ENCODE measurements around the gene CDC7. TPM values are rescaled to one million over a fixed set of nuclear protein-coding genes. Genes with fewer than 3 reads are reported as not detected.

The CDC7 gene
- total RNA-seq, 1 donor from 2014 or later, result 64.8 TPM

GRCh38 chr1:91529856-91530255, 29.2 kb downstream of the CDC7 start:
- Mint-ChIP-seq H3K27me3 (ENCODE audit: low read depth) (no peaks in the 10 kb centered on the region), H3K27ac (ENCODE audit: unreplicated experiment) (no peak overlapping the region)
- no peak for DNase-seq (ENCODE audit: low read depth, low spot score)

GRCh38 chr1:91533361-91534024, 32.8 kb downstream of the CDC7 start:
- Mint-ChIP-seq H3K4me3 (no peak overlapping the region), H3K9me3 (no peaks in the 10 kb centered on the region), H3K27ac (ENCODE audit: unreplicated experiment) (no peak overlapping the region), H3K4me1 (peaks cover 22% of the 10 kb centered on the region), H3K36me3 (ENCODE audit: low read depth) (peaks cover 5% of the 10 kb centered on the region), H3K27me3 (ENCODE audit: low read depth) (no peaks in the 10 kb centered on the region)
- TF ChIP-seq CTCF (conservative IDR thresholded peaks at IDR 0.05), result no peak
- no peak for DNase-seq (ENCODE audit: low read depth, low spot score)

More at GRCh38 chr1:91529856-91530255, 29.2 kb downstream of the CDC7 start:
- Mint-ChIP-seq H3K36me3 (ENCODE audit: low read depth) (peaks cover 2% of the 10 kb centered on the region), H3K9me3 (no peaks in the 10 kb centered on the region), H3K4me1 (peaks cover 15% of the 10 kb centered on the region), H3K4me3 (no peak overlapping the region)
- TF ChIP-seq CTCF (conservative IDR thresholded peaks at IDR 0.05), result peak; percentile 56

- Mint-ChIP-seq H3K27me3 (ENCODE audit: low read depth) (no peaks in the 10 kb centered on the region), H3K4me3 (no peak overlapping the region), H3K9me3 (peaks cover 2% of the 10 kb centered on the region), H3K4me1 (peaks cover 8% of the 10 kb centered on the region), H3K27ac (ENCODE audit: unreplicated experiment) (no peak overlapping the region), H3K36me3 (ENCODE audit: low read depth) (peaks cover 3% of the 10 kb centered on the region)
- no peak for TF ChIP-seq CTCF (conservative IDR thresholded peaks at IDR 0.05)
- DNase-seq (ENCODE audit: low read depth, low spot score), result no peak
These were observed 34.8 kb downstream of the CDC7 start for GRCh38 chr1:91535441-91535840.

- DNase-seq (ENCODE audit: low read depth, low spot score), result no peak
- Mint-ChIP-seq H3K4me3 (no peak overlapping the region), H3K36me3 (ENCODE audit: low read depth) (peaks cover 3% of the 10 kb centered on the region), H3K27ac (ENCODE audit: unreplicated experiment) (peak overlapping the region; percentile 37), H3K4me1 (peaks cover 7% of the 10 kb centered on the region), H3K27me3 (ENCODE audit: low read depth) (no peaks in the 10 kb centered on the region), H3K9me3 (peaks cover 5% of the 10 kb centered on the region)
- no peak for TF ChIP-seq CTCF (conservative IDR thresholded peaks at IDR 0.05)
These were observed 36.8 kb downstream of the CDC7 start for GRCh38 chr1:91537281-91537986.

- Mint-ChIP-seq H3K27ac (ENCODE audit: unreplicated experiment) (no peak overlapping the region), H3K27me3 (ENCODE audit: low read depth) (no peaks in the 10 kb centered on the region), H3K4me1 (peaks cover 7% of the 10 kb centered on the region), H3K36me3 (ENCODE audit: low read depth) (peaks cover 3% of the 10 kb centered on the region), H3K4me3 (no peak overlapping the region), H3K9me3 (peaks cover 5% of the 10 kb centered on the region)
- TF ChIP-seq CTCF (conservative IDR thresholded peaks at IDR 0.05), result no peak
- no peak for DNase-seq (ENCODE audit: low read depth, low spot score)
These were observed 37.3 kb downstream of the CDC7 start for GRCh38 chr1:91537987-91538304.
